Panc1 (cell line): ENCODE measurements around the gene TJP3.
A peak's percentile ranks its signal among the peaks of the same experiment; 100 is the strongest.

Source experiments
- POLR2AphosphoS5 ChIP-seq: IDR thresholded peaks from 2 replicates; pipeline ENCODE4 v1.6.1; 2012; ENCODE audit warnings: mild to moderate bottlenecking, low read depth, low read length, moderate library complexity
- TCF7L2 ChIP-seq: IDR thresholded peaks from 2 replicates; pipeline ENCODE4 v1.6.1; 2011; ENCODE audit warnings: mild to moderate bottlenecking, low read depth, low read length, inconsistent platforms
- TF ChIP-seq, protein P1 (sequence below): fragments of 450-650 bp; IDR thresholded peaks from 2 replicates; pipeline ENCODE4 v1.5.1; 2017; ENCODE audit warnings: mild to moderate bottlenecking

DNA sequence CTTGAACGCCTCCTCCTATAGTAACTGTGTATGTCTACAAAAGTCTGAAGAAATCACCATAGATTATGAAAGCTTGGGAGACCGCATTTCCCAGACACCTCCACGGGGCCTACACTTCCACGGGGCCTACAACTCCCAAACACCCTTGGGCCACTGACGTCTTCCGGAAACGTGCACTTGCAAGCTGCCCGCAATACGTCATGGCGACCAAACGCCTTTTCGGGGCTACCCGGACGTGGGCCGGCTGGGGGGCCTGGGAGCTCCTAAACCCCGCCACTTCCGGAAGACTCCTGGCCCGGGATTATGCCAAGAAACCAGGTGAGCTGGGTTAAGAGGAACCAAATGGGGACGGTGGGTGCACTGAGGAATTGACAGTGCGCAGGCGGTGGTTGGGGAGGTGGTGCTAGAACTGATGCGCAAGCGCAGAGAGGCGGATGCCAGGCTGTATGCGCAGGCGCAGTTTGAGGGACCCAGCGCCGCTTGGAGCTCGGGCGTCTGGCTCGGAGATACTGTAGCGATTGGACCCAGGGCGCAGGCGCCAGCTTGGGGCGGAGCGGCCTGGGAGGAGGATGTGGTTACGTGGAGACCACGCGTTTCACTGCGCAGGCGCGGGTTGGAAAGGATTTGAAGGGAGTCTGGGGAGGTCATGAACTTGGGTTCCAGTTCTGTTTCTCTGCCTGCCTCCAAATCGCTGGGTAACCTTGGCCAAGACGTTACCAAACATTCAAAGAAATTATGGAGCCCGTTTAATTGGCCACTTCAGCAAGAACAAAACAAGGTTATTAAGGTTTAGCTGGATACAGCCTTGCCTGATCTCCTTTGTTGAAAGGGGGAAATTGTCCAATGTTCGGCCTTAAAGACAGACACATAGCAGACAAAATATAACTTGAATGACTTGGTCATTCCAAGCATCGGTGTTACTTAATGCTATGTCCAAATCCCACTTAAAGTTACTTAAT lies 54.6 kb downstream of the TJP3 start, which contains the start of gene MRPL54:
- TF ChIP-seq, protein P1, sequence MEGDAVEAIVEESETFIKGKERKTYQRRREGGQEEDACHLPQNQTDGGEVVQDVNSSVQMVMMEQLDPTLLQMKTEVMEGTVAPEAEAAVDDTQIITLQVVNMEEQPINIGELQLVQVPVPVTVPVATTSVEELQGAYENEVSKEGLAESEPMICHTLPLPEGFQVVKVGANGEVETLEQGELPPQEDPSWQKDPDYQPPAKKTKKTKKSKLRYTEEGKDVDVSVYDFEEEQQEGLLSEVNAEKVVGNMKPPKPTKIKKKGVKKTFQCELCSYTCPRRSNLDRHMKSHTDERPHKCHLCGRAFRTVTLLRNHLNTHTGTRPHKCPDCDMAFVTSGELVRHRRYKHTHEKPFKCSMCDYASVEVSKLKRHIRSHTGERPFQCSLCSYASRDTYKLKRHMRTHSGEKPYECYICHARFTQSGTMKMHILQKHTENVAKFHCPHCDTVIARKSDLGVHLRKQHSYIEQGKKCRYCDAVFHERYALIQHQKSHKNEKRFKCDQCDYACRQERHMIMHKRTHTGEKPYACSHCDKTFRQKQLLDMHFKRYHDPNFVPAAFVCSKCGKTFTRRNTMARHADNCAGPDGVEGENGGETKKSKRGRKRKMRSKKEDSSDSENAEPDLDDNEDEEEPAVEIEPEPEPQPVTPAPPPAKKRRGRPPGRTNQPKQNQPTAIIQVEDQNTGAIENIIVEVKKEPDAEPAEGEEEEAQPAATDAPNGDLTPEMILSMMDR, result no peak
- TF ChIP-seq POLR2AphosphoS5 (peak; percentile 86), TCF7L2 (peak; percentile 75; the same call in 1 of the 2 replicates)
